GM21825 (cell line): ENCODE data around the gene PROM2.

Experiments used
- ATAC-seq: cut with Tn5 transposase; IDR thresholded peaks from one replicate; pipeline ENCODE4 v1.9.1; 2021; ENCODE audit warnings: mild to moderate bottlenecking, moderate library complexity; ENCODE audit not compliant: unreplicated experiment

Gene PROM2

GRCh38 chr2:95319481-95320343, 45.5 kb downstream of the PROM2 start:
- ATAC-seq: no peak

DNA sequence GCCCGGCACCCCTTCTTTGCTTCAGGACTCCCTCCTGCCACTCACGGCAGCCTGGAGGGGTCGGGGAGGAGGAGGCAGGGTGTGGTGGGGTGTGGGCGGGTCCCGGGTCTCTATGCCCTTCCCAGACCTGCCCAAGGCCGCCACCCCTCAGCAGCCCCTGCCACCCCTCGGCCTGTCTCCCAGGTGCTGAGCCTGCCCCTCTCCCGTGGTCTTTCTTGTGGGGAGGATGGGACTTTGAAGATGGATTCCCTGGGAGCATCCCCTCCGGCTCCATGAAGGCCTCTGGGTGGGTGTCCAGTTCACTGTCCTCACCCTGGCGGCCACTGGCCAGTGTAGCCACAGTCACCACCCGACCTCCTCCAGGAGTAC, 46.1 kb downstream of the PROM2 start:
- no peak for ATAC-seq

- no peak for ATAC-seq
Observed at GRCh38 chr2:95320986-95321767, 46.9 kb downstream of the PROM2 start.

DNA sequence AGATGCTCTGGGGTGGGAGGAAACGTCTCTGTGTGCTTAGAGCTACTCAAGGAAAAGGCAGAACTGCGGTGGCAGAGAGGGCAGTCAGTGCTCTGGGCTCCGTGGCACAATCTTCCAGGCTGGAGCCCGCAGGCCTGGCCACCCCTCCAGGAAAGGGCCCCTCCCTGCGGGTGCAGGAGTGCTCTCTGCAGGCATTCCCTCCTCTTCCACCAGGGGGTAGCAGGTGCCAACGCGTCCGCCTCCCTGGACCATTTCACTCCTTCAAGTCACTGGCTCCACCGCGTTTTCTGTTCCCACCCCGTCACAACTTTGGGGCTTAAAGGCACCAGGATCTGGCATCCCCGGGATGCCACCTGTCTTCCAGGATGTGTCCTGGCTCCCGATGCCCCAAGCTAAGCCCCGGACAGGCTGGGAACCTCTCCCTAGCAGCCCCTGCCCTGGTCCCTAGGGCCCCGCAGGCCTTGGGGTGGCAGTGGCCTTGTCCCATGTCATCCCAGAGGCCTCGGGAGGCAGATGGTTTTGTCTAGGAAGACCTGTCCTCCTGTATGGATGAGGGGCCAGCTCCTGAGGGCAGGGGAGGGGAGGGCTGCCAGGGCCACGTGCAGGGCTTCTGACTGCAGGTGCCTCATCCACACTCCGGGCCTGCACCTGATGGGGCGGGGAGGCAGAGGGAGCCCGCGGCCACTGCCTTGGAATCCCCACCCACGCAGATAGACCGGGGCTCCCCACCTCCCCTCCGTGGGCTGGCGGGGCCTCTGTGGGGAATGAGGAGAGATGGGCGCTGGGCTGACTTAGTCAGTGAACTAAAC, 49.3 kb downstream of the PROM2 start:
- no peak for ATAC-seq

- no peak for ATAC-seq
Observed at GRCh38 chr2:95325026-95325425, 50.8 kb downstream of the PROM2 start.

GRCh38 chr2:95325590-95326432, 51.6 kb downstream of the PROM2 start:
- no peak for ATAC-seq

- ATAC-seq: no peak
Observed at GRCh38 chr2:95326433-95327140, 52.3 kb downstream of the PROM2 start.

DNA sequence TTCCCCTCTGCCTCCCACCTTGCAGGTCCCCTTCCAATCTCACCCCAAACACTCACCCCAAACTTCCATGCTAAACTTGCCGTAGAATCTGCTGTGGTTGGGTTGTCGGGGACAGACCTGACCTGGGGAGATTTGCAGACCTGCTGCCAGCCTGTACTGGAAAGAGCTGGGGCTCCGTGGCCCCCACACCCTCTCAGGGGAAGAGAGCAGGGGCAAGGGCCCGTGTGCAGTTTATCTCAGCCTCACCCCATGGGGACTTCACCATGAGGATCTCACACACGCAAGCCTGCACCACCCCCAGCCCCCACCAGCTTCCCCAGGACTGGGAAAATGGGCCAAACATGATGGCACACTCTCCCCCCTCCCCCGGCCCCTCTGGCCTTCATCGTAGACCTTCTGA, 53.6 kb downstream of the PROM2 start:
- ATAC-seq: no peak

DNA sequence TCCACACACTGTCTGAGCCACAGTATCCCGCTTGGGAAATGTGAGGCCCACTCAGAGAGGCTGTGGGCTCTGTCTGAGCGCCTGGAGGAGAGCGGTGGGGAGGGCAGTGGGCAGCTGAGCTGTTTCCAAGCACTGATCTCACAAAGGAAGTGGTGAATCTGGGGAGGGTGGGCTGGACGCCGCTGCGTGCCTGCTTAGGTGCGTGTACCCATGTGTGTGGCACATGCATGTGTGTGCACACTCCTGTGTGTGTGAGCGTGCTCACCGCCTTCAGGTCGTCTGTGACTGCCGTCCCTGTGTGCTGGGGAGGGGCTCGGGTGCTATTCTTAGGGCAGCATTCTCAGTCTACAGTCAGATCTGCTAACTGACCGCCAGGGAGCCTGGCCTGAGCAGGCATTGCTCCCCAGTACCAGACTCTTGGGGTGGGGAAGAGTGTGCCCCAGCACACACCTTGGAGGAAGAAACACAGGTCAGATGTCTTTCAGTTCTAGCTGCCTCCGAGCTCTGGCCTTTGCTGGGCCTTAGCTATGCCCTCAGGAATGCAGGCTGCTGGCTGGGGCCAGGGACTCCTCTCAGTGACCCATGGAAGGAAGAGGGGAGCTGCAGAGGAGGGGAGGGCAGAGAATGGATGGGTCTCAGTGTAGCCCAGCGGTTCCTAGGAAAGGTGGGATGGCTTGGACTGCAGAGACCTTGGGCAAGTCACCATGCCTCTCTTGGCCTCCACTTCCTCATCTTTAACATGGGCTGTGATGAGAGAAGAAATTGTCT, 54.3 kb downstream of the PROM2 start:
- no peak for ATAC-seq

DNA sequence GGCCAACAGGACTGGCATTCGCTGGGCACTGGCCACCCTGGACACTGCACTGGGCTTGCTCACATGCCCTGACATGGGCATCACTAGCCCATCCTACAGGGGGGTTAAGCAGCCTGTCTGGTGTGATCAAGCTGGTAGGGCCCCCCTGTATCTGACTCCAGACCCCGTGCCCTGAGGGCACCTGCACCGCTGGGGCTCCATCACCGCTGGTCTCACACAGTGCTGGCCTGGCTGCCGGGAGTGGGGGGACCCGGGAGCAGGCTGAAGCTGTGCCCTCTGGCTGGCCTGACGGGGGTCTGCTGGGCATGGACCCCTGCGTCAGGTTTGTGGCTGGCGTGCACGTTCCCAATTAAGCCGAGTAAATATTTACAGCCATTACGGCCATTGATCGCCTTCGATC, 55.2 kb downstream of the PROM2 start:
- ATAC-seq: no peak

DNA sequence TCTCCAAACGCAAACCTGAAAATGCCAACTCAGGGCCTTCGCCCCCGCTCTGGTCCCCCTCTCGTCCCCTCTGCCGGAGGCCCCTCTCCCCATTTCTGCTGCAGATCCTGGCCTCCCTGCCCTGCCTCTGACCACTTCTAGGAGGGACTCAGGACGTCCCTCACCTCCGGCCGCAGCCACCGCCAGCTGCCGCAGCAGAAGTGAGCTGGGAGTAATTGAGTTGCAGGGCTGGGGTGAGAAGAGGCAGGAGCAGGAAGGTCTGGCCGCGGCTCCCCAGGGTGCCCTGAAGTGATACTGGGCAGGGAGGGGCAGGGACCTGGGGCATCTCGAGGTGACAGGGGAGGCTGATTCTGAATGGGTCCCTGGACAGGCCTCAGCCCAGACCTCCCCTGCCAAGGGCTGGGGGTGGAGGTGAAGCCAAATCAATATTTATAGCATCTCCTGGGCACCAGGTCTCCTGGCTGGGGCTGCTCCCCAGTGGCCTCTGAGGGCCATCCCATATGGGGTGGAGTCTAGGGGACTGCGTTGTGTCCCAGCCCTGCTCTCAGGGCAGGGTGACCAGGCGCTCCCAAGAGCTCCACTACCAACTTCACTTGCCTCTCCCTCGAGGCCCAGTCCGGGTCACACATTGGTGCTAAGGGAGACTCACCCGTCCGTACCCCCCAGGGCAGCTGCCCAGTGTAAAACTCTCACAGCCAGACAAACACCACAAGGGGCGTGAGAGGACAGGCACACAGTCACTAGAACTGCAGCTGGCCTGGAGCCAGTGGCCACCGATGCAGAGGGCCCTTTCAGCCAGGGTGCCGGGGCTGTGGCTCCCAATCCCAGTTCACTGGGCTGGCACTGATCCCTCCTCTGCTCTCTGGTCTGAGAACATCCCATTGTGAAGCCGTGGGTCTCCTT, 55.9 kb downstream of the PROM2 start:
- ATAC-seq: no peak

DNA sequence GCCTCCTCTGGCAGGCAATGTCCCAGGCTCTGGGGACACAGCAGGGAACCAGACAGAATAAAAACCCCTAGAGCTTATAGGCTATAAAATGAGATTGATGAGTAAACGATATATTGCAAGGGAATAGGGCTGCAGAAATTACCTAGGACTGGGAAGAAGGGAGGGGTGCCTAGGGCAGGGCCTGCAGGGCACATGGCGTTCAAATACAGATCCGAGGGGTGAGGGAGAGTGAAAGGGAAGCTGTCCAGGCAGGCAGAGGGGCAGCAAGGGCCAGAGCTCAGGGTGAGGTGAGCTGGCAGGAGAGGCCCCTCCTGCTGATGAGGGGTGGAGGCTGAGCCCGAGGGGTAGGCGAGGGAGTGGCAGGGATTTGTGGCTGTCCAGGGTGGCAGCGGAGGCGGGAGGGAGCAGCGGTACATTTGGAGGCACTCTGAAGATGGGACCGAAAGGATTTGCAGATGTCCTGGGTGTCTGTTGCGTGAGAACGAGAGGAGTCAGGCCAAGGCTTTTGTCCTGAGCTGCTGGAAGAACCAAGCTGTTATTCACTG, 56.6 kb downstream of the PROM2 start:
- ATAC-seq: no peak

DNA sequence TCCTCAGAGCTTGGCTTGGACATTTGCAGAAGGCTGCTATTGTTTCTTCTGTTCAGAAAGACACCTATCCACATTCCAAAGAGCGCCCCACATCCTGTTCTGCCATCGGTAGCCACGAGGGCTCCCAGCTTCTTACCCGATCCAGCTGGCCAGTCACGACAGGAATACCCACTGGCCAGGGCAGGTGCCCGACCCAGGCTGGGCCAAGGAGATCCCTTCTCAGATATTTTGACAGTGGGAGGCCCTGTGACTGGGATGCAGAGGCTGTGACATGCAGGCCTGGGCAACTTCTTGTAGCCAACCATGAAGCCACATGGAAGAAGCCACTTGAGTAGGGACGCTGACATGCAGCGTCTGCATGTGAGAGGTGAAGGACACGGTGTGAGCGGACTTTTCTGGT, 57.4 kb downstream of the PROM2 start:
- no peak for ATAC-seq

GRCh38 chr2:95332036-95332435, 57.8 kb downstream of the PROM2 start:
- ATAC-seq: no peak

- no peak for ATAC-seq
Observed at GRCh38 chr2:95333056-95333455, 58.8 kb downstream of the PROM2 start.

- no peak for ATAC-seq
Observed at GRCh38 chr2:95333888-95334338, 59.7 kb downstream of the PROM2 start.

DNA sequence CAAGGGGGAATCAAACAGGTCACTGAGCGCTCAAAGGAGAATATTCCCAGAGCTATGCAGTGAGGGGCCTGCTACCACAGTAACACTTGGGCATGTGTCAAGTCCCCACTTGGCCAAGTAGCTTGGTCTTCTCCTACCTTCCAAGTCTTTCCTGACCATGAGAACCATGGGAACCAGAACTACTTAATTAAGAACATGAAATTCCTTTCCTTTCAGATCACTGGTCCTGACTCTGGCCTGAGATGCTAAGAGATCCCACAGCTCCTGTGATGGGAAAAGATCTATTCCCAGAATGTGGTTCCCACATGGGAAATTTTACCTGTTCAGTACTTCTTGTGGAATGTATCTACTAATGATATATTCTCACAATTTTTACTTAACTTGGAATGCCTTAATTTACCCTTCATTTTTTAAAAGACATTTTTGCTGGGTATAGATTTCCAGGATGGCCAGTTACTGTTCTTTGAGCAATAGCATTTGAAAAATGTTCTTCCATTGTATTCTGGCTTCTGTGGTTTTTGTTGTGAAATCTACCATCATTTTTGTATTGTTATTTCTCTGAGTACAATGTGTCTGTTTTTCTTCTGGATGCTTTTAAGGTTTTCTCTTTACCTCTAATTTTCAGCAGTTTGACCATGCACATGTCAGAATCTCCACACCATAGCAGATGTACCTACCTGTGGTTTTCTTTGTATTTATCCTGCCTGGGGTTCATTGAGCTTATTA, 60.8 kb downstream of the PROM2 start:
- ATAC-seq: no peak
